Thoracic aorta (tissue), 2 donors: Measurements from ENCODE around the gene SAMD14. TPM values are rescaled to one million over a fixed set of nuclear protein-coding genes. Genes with fewer than 3 reads are reported as not detected.
A peak's percentile ranks its signal among the peaks of the same experiment; 100 is the strongest.

Source experiments
- ATAC-seq: fragments of 150-250 bp; one replicate; pipeline ENCODE4 v1.8.0; 2017; ENCODE audit warnings: low read depth; ENCODE audit not compliant: insufficient number of reproducible peaks, low FRiP score
- DNase-seq: peaks from one replicate; pipeline ENCODE4 v3.0.0-alpha.2; 2020; ENCODE audit warnings: low spot score
- H3K27ac ChIP-seq, 2 donors: fragments of 200-600 bp; sonication (generic); 1 replicate in 1 of 2; 2 replicates in 1 of 2; pipeline ENCODE4 v1.5.1; 2016; ENCODE audit warnings: mild to moderate bottlenecking in 2 of 2, moderate library complexity in 2 of 2
- H3K27me3 ChIP-seq: fragments of 200-600 bp; sonication (generic); replicated peaks from 2 replicates; pipeline ENCODE4 v1.6.0; 2016; ENCODE audit warnings: mild to moderate bottlenecking; ENCODE audit not compliant: insufficient read depth
- H3K36me3 ChIP-seq: fragments of 200-600 bp; sonication (generic); one replicate; pipeline ENCODE4 v1.5.1; 2016
- H3K4me1 ChIP-seq, 2 donors: fragments of 200-600 bp; sonication (generic); 1 replicate in 1 of 2; 2 replicates in 1 of 2; pipeline versions ENCODE4 v1.5.1 to v1.6.0; 2016; ENCODE audit warnings: low read depth in 2 of 2, mild to moderate bottlenecking in 1 of 2; ENCODE audit not compliant: control insufficient read depth in 1 of 2
- H3K4me3 ChIP-seq: fragments of 200-600 bp; sonication (generic); 2 replicates; pipeline ENCODE4 v1.5.1; 2016; ENCODE audit warnings: mild to moderate bottlenecking
- H3K9me3 ChIP-seq: fragments of 200-600 bp; sonication (generic); 2 replicates; pipeline ENCODE4 v1.5.1; 2016
- CTCF ChIP-seq: fragments of 200-600 bp; sonication (generic); IDR thresholded peaks from one replicate; pipeline ENCODE4 v1.5.1; 2019; ENCODE audit warnings: antibody characterized with exemption
- total RNA-seq, 2 donors: library from RNA; depleted of rRNA; stranded (reverse); fragments of >200 nt; gene quantifications; one replicate each; pipeline versions ENCODE4 v1.1.0 to v1.2.3, GENCODE V29; 2016

Gene SAMD14
- total RNA-seq, 2 donors from 2014 or later = 9.7 to 11.5 TPM

- ATAC-seq (peak; percentile 34), DNase-seq (no peak)
- Histone ChIP-seq H3K4me3 (no peak overlapping the region), H3K9me3 (no peaks in the 10 kb centered on the region), H3K4me1 (peaks cover 15 to 19% of the 10 kb centered on the region in 2 donors), H3K27ac (peak overlapping the region; percentile 41 to 64), H3K36me3 (peaks cover 86% of the 10 kb centered on the region), H3K27me3 (no peaks in the 10 kb centered on the region)
- peak; percentile 98 for TF ChIP-seq CTCF
Measured at GRCh38 chr17:50139950-50140885, 10.3 kb upstream of the SAMD14 start.

GRCh38 chr17:50139185-50139783 is 9.3 kb upstream of the SAMD14 start:
- TF ChIP-seq CTCF = no peak
- Histone ChIP-seq H3K27me3 (no peaks in the 10 kb centered on the region), H3K27ac (peak overlapping the region; percentile 34 to 64), H3K36me3 (peaks cover 84% of the 10 kb centered on the region), H3K4me3 (no peak overlapping the region), H3K4me1 (peaks cover 12 to 22% of the 10 kb centered on the region in 2 donors), H3K9me3 (no peaks in the 10 kb centered on the region)
- DNase-seq (no peak), ATAC-seq (no peak)

GRCh38 chr17:50137042-50137441 is 7.1 kb upstream of the SAMD14 start:
- Histone ChIP-seq H3K4me3 (no peak overlapping the region), H3K36me3 (peaks cover 66% of the 10 kb centered on the region), H3K27ac (peak overlapping the region in 1 of 2 donors; percentile 7), H3K4me1 (peaks cover 25 to 36% of the 10 kb centered on the region in 2 donors), H3K9me3 (no peaks in the 10 kb centered on the region), H3K27me3 (no peaks in the 10 kb centered on the region)
- DNase-seq = no peak
- no peak for TF ChIP-seq CTCF
- no peak for ATAC-seq

GRCh38 chr17:50136096-50136687 is 6.2 kb upstream of the SAMD14 start:
- no peaks in the 10 kb centered on the region for H3K27me3 ChIP-seq
- no peaks in the 10 kb centered on the region for H3K9me3 ChIP-seq
- no peak for TF ChIP-seq CTCF
- H3K36me3 ChIP-seq = peaks cover 65% of the 10 kb centered on the region
- H3K4me1 ChIP-seq = peaks cover 24 to 45% of the 10 kb centered on the region in 2 donors
- H3K4me3 ChIP-seq = no peak overlapping the region
- ATAC-seq (no peak), DNase-seq (no peak)
- H3K27ac ChIP-seq = no peak overlapping the region
